K562 (cell line): ENCODE data around the gene METTL25B. TPM values are rescaled to one million over a fixed set of nuclear protein-coding genes. Genes with fewer than 3 reads are reported as not detected.
A peak's percentile ranks its signal among the peaks of the same experiment; 100 is the strongest.

ENCODE experiments used
- CCAR2 ChIP-seq: fragments of 200-400 bp; formaldehyde crosslinking; IDR thresholded peaks from 2 replicates; pipeline ENCODE4 v1.6.1; 2017; ENCODE audit warnings: mild to moderate bottlenecking, low read depth, low read length
- CSDE1 ChIP-seq, 2 experiments: fragments of 450-650 bp; IDR thresholded peaks; 2 replicates each; pipeline ENCODE4 v1.6.1; 2016; ENCODE audit warnings: mild to moderate bottlenecking in 1 of 2
- ETS2 ChIP-seq: IDR thresholded peaks from 2 replicates; pipeline ENCODE4 v1.6.1; 2016; ENCODE audit warnings: borderline replicate concordance, missing genetic modification characterization, mild to moderate bottlenecking, moderate library complexity, missing compliant biosample characterization; ENCODE audit not compliant: poor library complexity, severe bottlenecking
- EWSR1 ChIP-seq: fragments of 450-650 bp; IDR thresholded peaks from 2 replicates; pipeline ENCODE4 v1.6.1; 2018; ENCODE audit warnings: borderline replicate concordance, mild to moderate bottlenecking, low read depth, moderate library complexity; ENCODE audit not compliant: partially characterized antibody
- LCOR ChIP-seq: sonication (generic); formaldehyde crosslinking; IDR thresholded peaks from 2 replicates; pipeline ENCODE4 v1.8.0; 2022; ENCODE audit warnings: mild to moderate bottlenecking, missing genetic modification reagents
- MCM5 ChIP-seq: fragments of 450-650 bp; IDR thresholded peaks from 2 replicates; pipeline ENCODE4 v1.6.1; 2016; ENCODE audit warnings: low read depth
- MEF2A ChIP-seq: IDR thresholded peaks from 2 replicates; pipeline ENCODE4 v1.6.1; 2011; ENCODE audit warnings: low read depth, mild to moderate bottlenecking, low read length, moderate library complexity; ENCODE audit not compliant: control insufficient read depth
- MIER1 ChIP-seq: fragments of 450-650 bp; IDR thresholded peaks from 2 replicates; pipeline ENCODE4 v1.6.1; 2016; ENCODE audit warnings: antibody characterized with exemption, mild to moderate bottlenecking, low read depth
- MYC ChIP-seq, 2 experiments: fragments of 250-450 bp in 1 of 2; sonication (Bioruptor Pico) in 1 of 2; IDR thresholded peaks; 2 replicates each; pipeline versions ENCODE4 v1.5.1 to v1.6.1; 2012 to 2021; ENCODE audit warnings: low read depth in 2 of 2, borderline replicate concordance in 1 of 2, improper control_type of control experiment in 1 of 2, low read length in 1 of 2, mild to moderate bottlenecking in 1 of 2, moderate library complexity in 1 of 2
- NR3C1 ChIP-seq: sonication (generic); formaldehyde crosslinking; IDR thresholded peaks from 2 replicates; pipeline ENCODE4 v1.8.1; 2022; ENCODE audit warnings: missing genetic modification reagents
- RBBP5 ChIP-seq: fragments of 200-600 bp; sonication (generic); IDR thresholded peaks from 2 replicates; pipeline ENCODE4 v1.6.1; 2012; ENCODE audit warnings: borderline replicate concordance, mild to moderate bottlenecking, low read length, control low read depth, inconsistent platforms; ENCODE audit not compliant: insufficient read depth, poor library complexity, severe bottlenecking
- SMAD3 ChIP-seq: fragments of 450-650 bp; formaldehyde crosslinking; conservative IDR thresholded peaks from 2 replicates; pipeline ENCODE4 v1.4.0; 2020; ENCODE audit warnings: mild to moderate bottlenecking
- SMC3 ChIP-seq: conservative IDR thresholded peaks from 2 replicates; pipeline ENCODE4 v1.6.1; 2011; ENCODE audit warnings: low read depth, low read length, improper control_type of control experiment; ENCODE audit not compliant: insufficient read depth
- SRF ChIP-seq, 2 experiments: fragments of 250-450, 450-650 bp in 1 of 2; sonication (Bioruptor Pico) in 1 of 2; sonication (generic) in 1 of 2; formaldehyde crosslinking; IDR thresholded peaks; 2 replicates each; pipeline versions ENCODE4 v1.5.0 to v1.5.1; 2020 to 2022; ENCODE audit warnings: mild to moderate bottlenecking in 1 of 2, missing genetic modification reagents in 1 of 2
- U2AF2 ChIP-seq: fragments of 200-400 bp; formaldehyde crosslinking; optimal IDR thresholded peaks from 2 replicates; pipeline ENCODE3; 2017; ENCODE audit warnings: low read depth, mild to moderate bottlenecking, low read length
- UBTF ChIP-seq, 2 experiments: IDR thresholded peaks; 2 replicates each; pipeline ENCODE4 v1.6.1; 2012; ENCODE audit warnings: improper control_type of control experiment in 2 of 2, low read depth in 2 of 2, low read length in 2 of 2, borderline replicate concordance in 1 of 2
- ZBTB11 ChIP-seq, 3 experiments: fragments of 200-800 bp in 1 of 3; fragments of 250-450 bp in 1 of 3; fragments of 450-650 bp in 1 of 3; sonication (Bioruptor Pico) in 1 of 3; sonication (Bioruptor generic) in 1 of 3; formaldehyde crosslinking in 1 of 3; IDR thresholded peaks; 2 replicates each; pipeline versions ENCODE4 v1.6.1 to v1.8.0; 2016 to 2022; ENCODE audit warnings: mild to moderate bottlenecking in 2 of 3, missing genetic modification characterization in 2 of 3, missing compliant biosample characterization in 1 of 3, moderate library complexity in 1 of 3
- ZNF197 ChIP-seq: fragments of 200-800 bp; sonication (Bioruptor generic); IDR thresholded peaks from 2 replicates; pipeline ENCODE4 v1.6.1; 2016; ENCODE audit warnings: low read depth, missing genetic modification characterization, missing compliant biosample characterization
- ZNF253 ChIP-seq: fragments of 250-450 bp; sonication (Bioruptor Pico); conservative IDR thresholded peaks from 2 replicates; pipeline ENCODE4 v1.6.1; 2021; ENCODE audit warnings: mild to moderate bottlenecking
- ZNF384 ChIP-seq: IDR thresholded peaks from 2 replicates; pipeline ENCODE4 v1.6.1; 2012; ENCODE audit warnings: low read depth, low read length, improper control_type of control experiment
- ZNF583 ChIP-seq: fragments of 250-450 bp; sonication (Bioruptor Pico); IDR thresholded peaks from 2 replicates; pipeline ENCODE4 v1.4.0; 2020
- ZNF586 ChIP-seq: fragments of 450-650 bp; formaldehyde crosslinking; conservative IDR thresholded peaks from 2 replicates; pipeline ENCODE4 v1.4.0; 2020; ENCODE audit warnings: mild to moderate bottlenecking, moderate library complexity
- ZNF589 ChIP-seq: fragments of 200-800 bp; sonication (Bioruptor generic); IDR thresholded peaks from 2 replicates; pipeline ENCODE4 v1.6.1; 2016; ENCODE audit warnings: low read depth, missing genetic modification characterization, missing compliant biosample characterization
- polyA plus RNA-seq, 8 experiments: library from polyadenylated mRNA; depleted of rRNA in 4 of 8; stranded (reverse) in 5 of 8; unstranded in 3 of 8; fragments of >200 nt; fragmentation: Nextera tagmentation in 2 of 8; fragmentation: Illumina TruSeq in 1 of 8; extraction: Ambion mirVana in 2 of 8; extraction: Trizol in 1 of 8; gene quantifications; 2 replicates each; pipeline versions ENCODE4 v1.2.1 to v1.2.3, GENCODE V29; 2011 to 2014; ENCODE audit warnings: inconsistent platforms in 1 of 8, missing spikeins in 1 of 8
- total RNA-seq, 7 experiments: library from RNA; depleted of rRNA in 6 of 7; stranded (reverse); fragments of >200 nt in 6 of 7; fragmentation: Illumina TruSeq in 2 of 7; extraction: Trizol in 2 of 7; gene quantifications; 2 replicates each; pipeline versions ENCODE4 v1.2.1 to v1.2.3, GENCODE V29; 2011 to 2021; ENCODE audit warnings: low replicate concordance in 1 of 7

METTL25B gene
- total and polyA plus RNA-seq, 9 of the 15 experiments (the other 6 are each of a cell fraction or from before 2014, with no cell fraction given): 7.7 to 48.3 (median 33.1) TPM

GRCh38 chr1:156755527-156755950 lies 27.3 kb downstream of the METTL25B start (continued):
- no peak for TF ChIP-seq MIER1
- peak in 1 of 3 experiments; percentile 81; a peak in 2 of 6 replicates for TF ChIP-seq ZBTB11 (CRISPR knock-in tag; IDR thresholded peaks at IDR 0.05)
- TF ChIP-seq MEF2A: no peak
- TF ChIP-seq ETS2 (tag): no peak
- TF ChIP-seq ZNF197: peak; percentile 78; the same call in 1 of the 2 replicates
- TF ChIP-seq LCOR (CRISPR knock-in tag): no peak
- peak; percentile 37 for TF ChIP-seq RBBP5
- no peak; the same call in 1 of the 2 replicates for TF ChIP-seq ZNF253 (CRISPR knock-in tag)
- no peak for TF ChIP-seq NR3C1 (CRISPR knock-in tag)
- peak; percentile 89 for TF ChIP-seq SMAD3 (CRISPR knock-in tag)
- TF ChIP-seq SMC3: no peak
- no peak for TF ChIP-seq ZNF384
- TF ChIP-seq CSDE1 (IDR thresholded peaks at IDR 0.05): no peak
- TF ChIP-seq ZNF586 (CRISPR knock-in tag): no peak
- no peak for TF ChIP-seq MCM5
- no peak for TF ChIP-seq MYC (IDR thresholded peaks at IDR 0.05; ENCODE audit: low read depth, low read length)
- peak; percentile 60; the same call in 1 of the 2 replicates for TF ChIP-seq MYC (CRISPR knock-in tag; IDR thresholded peaks at IDR 0.05; ENCODE audit: borderline replicate concordance, low read depth)
- TF ChIP-seq ZNF583 (CRISPR knock-in tag): peak; percentile 95
- no peak for TF ChIP-seq EWSR1
- no peak for TF ChIP-seq SRF (CRISPR knock-in tag; IDR thresholded peaks at IDR 0.05)
- TF ChIP-seq U2AF2: no peak
- TF ChIP-seq ZNF589 (CRISPR knock-in tag): peak; percentile 76
- TF ChIP-seq CCAR2: no peak
- no peak for TF ChIP-seq UBTF (IDR thresholded peaks at IDR 0.05; ENCODE audit: borderline replicate concordance in 1 of 2, low read depth in 2 of 2, low read length in 2 of 2)
